ENCODE results near the gene MACROH2A1.

The MACROH2A1 gene

DNA sequence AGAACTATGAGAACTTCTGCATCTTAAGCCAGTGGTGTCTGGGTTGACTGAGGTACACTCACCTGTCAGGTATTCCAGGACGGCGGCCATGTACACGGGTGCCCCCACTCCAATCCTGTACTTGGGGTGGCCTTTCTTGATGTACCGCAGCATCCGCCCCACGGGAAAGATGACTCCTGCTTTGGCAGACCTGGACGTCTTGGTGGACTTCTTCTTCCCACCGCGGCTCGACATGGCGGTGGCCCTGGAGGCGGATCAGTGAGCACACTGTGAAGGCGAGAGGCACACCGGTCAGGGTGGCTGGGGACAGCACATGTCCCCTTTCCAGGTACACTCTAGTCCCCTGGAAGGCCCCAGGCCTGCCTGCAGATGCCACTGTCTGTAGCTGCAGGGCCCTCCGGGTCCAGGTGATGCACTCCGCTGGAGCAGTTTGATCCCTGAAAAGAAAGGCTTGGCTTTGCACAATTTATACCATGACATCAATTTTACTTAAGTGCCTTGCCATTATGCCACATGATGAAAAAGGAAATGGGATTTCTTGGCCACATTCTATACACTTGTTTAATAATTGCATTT lies 10.1 kb downstream of the MACROH2A1 start:
- Histone ChIP-seq H3K27ac (ENCODE audit: insufficient read depth, low read depth, low read length, poor library complexity, severe bottlenecking) (no peak overlapping the region), H3K27me3 (ENCODE audit: control insufficient read depth, insufficient read depth, low read length, poor library complexity, severe bottlenecking) (no peaks in the 10 kb centered on the region), H3K4me3 (ENCODE audit: insufficient read depth, low read depth, low read length) (no peak overlapping the region), H3K4me1 (ENCODE audit: control insufficient read depth, insufficient read depth, low read length) (peaks cover 5% of the 10 kb centered on the region), H3K36me3 (ENCODE audit: control insufficient read depth, insufficient read depth, low read length) (peaks cover 12% of the 10 kb centered on the region), H3K9me3 (ENCODE audit: control insufficient read depth, low read length) (no peaks in the 10 kb centered on the region)
- 95 to 97% methylated on average over 16 of the region's 16 CpGs for WGBS, 2 experiments

DNA sequence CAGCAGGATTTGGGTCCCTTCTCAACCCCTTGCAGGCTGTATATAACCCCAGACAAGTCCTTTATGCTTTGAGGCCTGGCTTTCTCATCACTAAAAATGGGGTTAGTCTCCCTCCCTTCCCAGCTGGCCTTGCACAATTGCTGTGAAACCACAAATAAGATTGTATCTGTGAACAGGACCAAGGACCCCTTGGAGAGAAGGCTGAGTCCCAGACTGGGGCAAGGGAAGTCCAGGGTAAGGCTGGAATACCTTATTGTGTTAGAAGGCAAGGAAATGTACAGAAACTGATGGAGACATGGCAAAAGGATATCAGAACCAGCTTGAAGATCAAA lies 11.4 kb downstream of the MACROH2A1 start:
- Histone ChIP-seq H3K36me3 (ENCODE audit: control insufficient read depth, insufficient read depth, low read length) (peaks cover 13% of the 10 kb centered on the region), H3K27ac (ENCODE audit: insufficient read depth, low read depth, low read length, poor library complexity, severe bottlenecking) (no peak overlapping the region), H3K27me3 (ENCODE audit: control insufficient read depth, insufficient read depth, low read length, poor library complexity, severe bottlenecking) (no peaks in the 10 kb centered on the region)

DNA sequence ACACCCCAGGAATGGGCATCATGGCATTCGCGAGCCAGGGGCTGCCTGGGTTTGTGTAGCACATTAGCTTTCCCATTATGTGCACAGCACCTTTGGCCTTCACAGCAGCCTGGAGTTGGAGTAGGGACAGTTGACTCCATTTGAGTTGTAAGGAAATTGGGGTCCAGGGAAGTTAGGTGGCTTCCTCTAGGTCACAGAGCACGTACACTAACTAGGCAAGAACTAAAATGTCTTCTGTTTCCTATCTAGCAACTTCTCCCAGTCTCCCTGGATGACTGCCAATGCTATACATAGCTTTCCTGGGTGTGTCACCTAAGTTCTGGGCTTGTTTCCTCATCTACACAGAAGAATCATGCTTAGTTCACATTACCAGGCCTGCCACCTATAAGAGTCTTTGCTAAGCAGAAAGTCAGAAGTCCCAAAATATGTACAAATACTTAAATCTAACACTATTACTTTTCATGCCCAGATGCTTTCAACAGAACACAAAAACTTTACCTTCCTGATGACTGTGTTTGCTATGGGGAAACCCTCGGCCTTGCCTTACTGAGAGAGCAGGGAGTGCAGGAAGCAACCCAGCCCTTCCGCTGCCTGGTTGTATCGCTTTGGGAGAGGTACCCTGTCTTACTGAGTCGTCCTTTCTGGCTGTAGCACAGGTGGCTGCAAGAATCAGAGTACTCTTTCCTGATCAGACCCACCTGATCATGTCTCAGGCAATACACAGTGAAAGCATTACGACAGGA lies 12.0 kb downstream of the MACROH2A1 start:
- WGBS, 2 experiments = 94 to 97% methylated on average over 8 of the region's 8 CpGs
- Histone ChIP-seq H3K27ac (ENCODE audit: insufficient read depth, low read depth, low read length, poor library complexity, severe bottlenecking) (no peak overlapping the region), H3K4me3 (ENCODE audit: insufficient read depth, low read depth, low read length) (no peak overlapping the region), H3K27me3 (ENCODE audit: control insufficient read depth, insufficient read depth, low read length, poor library complexity, severe bottlenecking) (no peaks in the 10 kb centered on the region), H3K36me3 (ENCODE audit: control insufficient read depth, insufficient read depth, low read length) (peaks cover 13% of the 10 kb centered on the region), H3K4me1 (ENCODE audit: control insufficient read depth, insufficient read depth, low read length) (peaks cover 5% of the 10 kb centered on the region), H3K9me3 (ENCODE audit: control insufficient read depth, low read length) (no peaks in the 10 kb centered on the region)

More for the DNA sequence above, 11.4 kb downstream of the MACROH2A1 start:
- no peaks in the 10 kb centered on the region for H3K9me3 ChIP-seq (ENCODE audit: control insufficient read depth, low read length)
- no peak overlapping the region for H3K4me3 ChIP-seq (ENCODE audit: insufficient read depth, low read depth, low read length)
- H3K4me1 ChIP-seq (ENCODE audit: control insufficient read depth, insufficient read depth, low read length) = peaks cover 5% of the 10 kb centered on the region

DNA sequence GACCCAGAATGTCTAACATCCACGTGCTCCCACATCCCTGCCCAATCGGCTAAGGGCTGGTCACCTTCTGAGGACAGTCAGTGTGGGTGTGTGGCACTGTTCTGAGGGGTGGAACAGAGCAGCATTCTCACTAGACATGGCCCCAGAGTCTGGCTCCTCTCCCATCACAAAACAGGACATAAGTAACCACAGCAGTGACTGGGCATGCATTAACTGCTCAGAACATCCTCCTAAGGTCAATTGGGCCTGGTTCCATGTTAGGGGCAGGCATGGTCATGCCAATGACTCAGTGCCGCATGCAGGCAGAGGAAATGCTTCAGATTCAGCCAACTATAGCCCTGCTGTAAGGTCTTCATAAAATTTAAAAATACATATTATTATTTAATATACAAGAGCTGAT lies 12.9 kb downstream of the MACROH2A1 start:
- Histone ChIP-seq H3K4me1 (ENCODE audit: control insufficient read depth, insufficient read depth, low read length) (no peaks in the 10 kb centered on the region), H3K27ac (ENCODE audit: insufficient read depth, low read depth, low read length, poor library complexity, severe bottlenecking) (no peak overlapping the region), H3K27me3 (ENCODE audit: control insufficient read depth, insufficient read depth, low read length, poor library complexity, severe bottlenecking) (no peaks in the 10 kb centered on the region), H3K36me3 (ENCODE audit: control insufficient read depth, insufficient read depth, low read length) (peaks cover 13% of the 10 kb centered on the region), H3K4me3 (ENCODE audit: insufficient read depth, low read depth, low read length) (no peak overlapping the region), H3K9me3 (ENCODE audit: control insufficient read depth, low read length) (no peaks in the 10 kb centered on the region)
- 98 to 100% methylated on average over 3 of the region's 3 CpGs for WGBS, 2 experiments

DNA sequence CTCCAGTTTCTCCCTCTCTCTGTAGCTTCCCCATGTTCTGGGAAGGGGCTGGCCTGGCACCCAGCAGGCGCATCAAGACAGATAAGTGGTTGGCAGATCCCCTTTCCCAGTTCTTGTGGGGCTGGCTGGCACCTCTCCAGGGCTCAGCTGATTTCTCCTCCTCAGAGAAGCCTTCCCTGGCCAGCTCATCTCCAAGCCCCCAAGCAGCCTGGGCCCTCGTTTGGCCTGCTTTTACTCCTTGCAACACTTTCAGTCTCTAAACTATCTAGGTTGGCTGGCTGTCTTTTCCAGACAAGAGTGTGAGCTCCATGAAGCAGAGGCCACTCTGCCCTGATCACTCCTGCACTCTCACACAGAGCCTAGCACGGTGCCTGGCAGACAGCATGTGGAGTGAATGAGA lies 13.5 kb downstream of the MACROH2A1 start:
- Histone ChIP-seq H3K27ac (ENCODE audit: insufficient read depth, low read depth, low read length, poor library complexity, severe bottlenecking) (no peak overlapping the region), H3K36me3 (ENCODE audit: control insufficient read depth, insufficient read depth, low read length) (peaks cover 13% of the 10 kb centered on the region)

DNA sequence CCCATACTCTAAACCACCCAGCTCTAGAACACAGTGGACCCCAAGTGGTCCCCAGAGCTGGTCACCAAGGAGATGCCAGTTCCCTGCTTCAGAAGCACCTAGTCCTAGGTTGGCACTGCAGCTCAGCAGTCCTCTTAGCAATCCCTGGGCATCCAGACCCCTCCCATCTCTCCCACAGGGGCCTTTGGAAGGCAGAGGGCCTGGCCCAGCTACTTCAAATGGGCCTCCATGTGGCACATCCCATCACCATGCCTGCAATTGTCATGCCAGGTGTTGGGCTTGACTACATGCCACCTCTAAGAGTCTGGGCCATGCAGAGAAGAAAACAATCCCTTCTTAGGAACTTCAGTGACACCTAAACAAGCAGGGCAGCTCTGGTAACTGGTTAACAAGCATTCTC lies 14.1 kb downstream of the MACROH2A1 start:
- Histone ChIP-seq H3K9me3 (ENCODE audit: control insufficient read depth, low read length) (no peaks in the 10 kb centered on the region), H3K27ac (ENCODE audit: insufficient read depth, low read depth, low read length, poor library complexity, severe bottlenecking) (no peak overlapping the region), H3K4me1 (ENCODE audit: control insufficient read depth, insufficient read depth, low read length) (no peaks in the 10 kb centered on the region), H3K4me3 (ENCODE audit: insufficient read depth, low read depth, low read length) (no peak overlapping the region), H3K27me3 (ENCODE audit: control insufficient read depth, insufficient read depth, low read length, poor library complexity, severe bottlenecking) (no peaks in the 10 kb centered on the region), H3K36me3 (ENCODE audit: control insufficient read depth, insufficient read depth, low read length) (peaks cover 19% of the 10 kb centered on the region)

More for the DNA sequence above, 13.5 kb downstream of the MACROH2A1 start:
- H3K4me1 ChIP-seq (ENCODE audit: control insufficient read depth, insufficient read depth, low read length) = no peaks in the 10 kb centered on the region
- WGBS, 2 experiments = 89 to 95% methylated on average over 3 of the region's 3 CpGs
- H3K27me3 ChIP-seq (ENCODE audit: control insufficient read depth, insufficient read depth, low read length, poor library complexity, severe bottlenecking) = no peaks in the 10 kb centered on the region
- H3K9me3 ChIP-seq (ENCODE audit: control insufficient read depth, low read length) = no peaks in the 10 kb centered on the region
- H3K4me3 ChIP-seq (ENCODE audit: insufficient read depth, low read depth, low read length) = no peak overlapping the region

DNA sequence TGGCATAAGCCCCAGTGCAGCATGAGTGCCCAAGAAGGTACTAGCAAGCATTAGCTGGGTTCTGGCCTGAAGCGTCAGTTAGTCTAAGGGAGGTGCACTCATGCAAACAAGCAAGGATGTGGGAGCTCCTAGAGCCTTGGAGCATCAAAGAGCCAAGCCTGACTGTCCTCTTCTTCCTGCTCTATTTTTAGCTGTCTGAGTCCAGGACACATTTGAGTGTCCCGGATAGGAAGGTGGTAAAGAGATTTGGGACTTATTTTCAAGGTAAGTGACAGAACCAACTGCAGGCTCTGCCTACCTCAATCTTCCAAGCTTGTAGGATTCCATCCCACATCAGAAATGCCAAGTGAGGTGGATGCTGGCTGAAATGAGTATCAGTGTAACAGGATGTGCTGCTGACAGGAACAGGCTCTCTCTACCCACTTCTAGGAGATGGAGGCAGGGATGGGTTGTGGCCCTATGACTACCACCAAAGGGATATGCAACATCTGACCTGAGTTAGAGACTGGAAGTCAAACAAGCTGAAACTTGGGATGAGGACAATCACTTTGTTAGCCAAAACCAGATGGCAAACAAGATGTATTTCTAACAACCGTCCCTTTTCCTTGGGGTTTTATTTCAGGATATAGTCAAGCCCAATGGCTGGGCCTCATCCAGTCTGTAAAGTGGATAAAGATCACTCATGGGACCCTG lies 15.1 kb downstream of the MACROH2A1 start:
- H3K4me1 ChIP-seq (ENCODE audit: control insufficient read depth, insufficient read depth, low read length) = no peaks in the 10 kb centered on the region
- no peak overlapping the region for H3K27ac ChIP-seq (ENCODE audit: insufficient read depth, low read depth, low read length, poor library complexity, severe bottlenecking)
- H3K9me3 ChIP-seq (ENCODE audit: control insufficient read depth, low read length) = no peaks in the 10 kb centered on the region
- H3K36me3 ChIP-seq (ENCODE audit: control insufficient read depth, insufficient read depth, low read length) = peaks cover 23% of the 10 kb centered on the region
- 93 to 97% methylated on average over 3 of the region's 3 CpGs for WGBS, 2 experiments
- H3K27me3 ChIP-seq (ENCODE audit: control insufficient read depth, insufficient read depth, low read length, poor library complexity, severe bottlenecking) = no peaks in the 10 kb centered on the region
- H3K4me3 ChIP-seq (ENCODE audit: insufficient read depth, low read depth, low read length) = no peak overlapping the region

DNA sequence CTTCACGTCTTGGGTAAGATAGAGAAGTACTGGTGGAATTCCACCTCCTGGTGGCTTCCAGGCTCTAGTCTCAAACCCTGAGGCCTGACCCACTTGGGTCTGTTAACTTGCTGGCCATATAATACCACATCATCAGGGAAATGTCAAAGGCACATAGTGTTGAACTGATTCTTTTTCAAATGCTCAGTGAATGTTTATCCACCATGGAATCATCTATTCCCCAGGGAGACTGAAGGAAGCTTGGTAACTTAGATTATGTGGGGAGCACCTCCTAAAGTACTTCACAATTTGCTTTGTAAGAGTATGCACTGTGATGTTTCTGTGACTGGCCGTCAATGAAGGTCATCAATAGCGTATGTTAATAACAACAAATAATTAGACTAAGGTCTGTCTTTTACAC lies 16.1 kb downstream of the MACROH2A1 start:
- no peak overlapping the region for H3K27ac ChIP-seq (ENCODE audit: insufficient read depth, low read depth, low read length, poor library complexity, severe bottlenecking)
- no peaks in the 10 kb centered on the region for H3K4me1 ChIP-seq (ENCODE audit: control insufficient read depth, insufficient read depth, low read length)
- H3K27me3 ChIP-seq (ENCODE audit: control insufficient read depth, insufficient read depth, low read length, poor library complexity, severe bottlenecking) = no peaks in the 10 kb centered on the region
- H3K36me3 ChIP-seq (ENCODE audit: control insufficient read depth, insufficient read depth, low read length) = peaks cover 31% of the 10 kb centered on the region
- 97 to 100% methylated on average over 1 to 3 of the region's 3 CpGs for WGBS, 2 experiments
- no peak overlapping the region for H3K4me3 ChIP-seq (ENCODE audit: insufficient read depth, low read depth, low read length)
- H3K9me3 ChIP-seq (ENCODE audit: control insufficient read depth, low read length) = no peaks in the 10 kb centered on the region

DNA sequence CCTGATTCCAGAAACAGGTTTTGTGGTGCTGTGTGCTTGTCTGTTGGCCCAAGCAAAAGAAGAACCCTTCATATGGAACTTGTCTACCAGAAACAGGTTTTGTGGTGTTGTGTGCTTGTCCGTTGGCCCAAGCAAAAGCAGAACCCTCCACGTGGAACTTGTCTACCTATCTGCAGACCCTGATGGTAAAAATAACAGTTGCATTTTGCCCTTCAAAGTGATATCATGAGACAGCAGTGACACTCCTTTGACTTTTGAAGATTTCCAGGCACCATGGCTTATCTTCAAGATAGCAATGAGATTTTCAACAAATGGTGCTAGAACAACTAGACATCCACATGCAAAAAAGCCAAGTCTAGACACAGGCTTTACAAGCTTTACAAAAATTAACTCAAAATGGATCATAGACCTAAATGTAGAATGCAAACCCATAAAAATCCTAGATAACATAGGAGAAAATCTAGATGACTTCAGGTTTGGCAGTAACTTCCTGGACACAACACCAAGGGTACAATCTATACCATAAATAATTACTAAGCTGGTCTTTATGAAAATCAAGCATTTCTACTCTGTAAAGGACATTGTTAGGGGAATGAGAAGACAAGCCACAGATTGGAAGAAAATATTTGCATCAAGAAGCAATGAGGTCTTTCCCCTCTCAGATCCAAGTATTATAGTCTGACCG lies 16.8 kb downstream of the MACROH2A1 start:
- Histone ChIP-seq H3K27ac (ENCODE audit: insufficient read depth, low read depth, low read length, poor library complexity, severe bottlenecking) (no peak overlapping the region), H3K36me3 (ENCODE audit: control insufficient read depth, insufficient read depth, low read length) (peaks cover 38% of the 10 kb centered on the region), H3K27me3 (ENCODE audit: control insufficient read depth, insufficient read depth, low read length, poor library complexity, severe bottlenecking) (no peaks in the 10 kb centered on the region), H3K9me3 (ENCODE audit: control insufficient read depth, low read length) (no peaks in the 10 kb centered on the region), H3K4me3 (ENCODE audit: insufficient read depth, low read depth, low read length) (no peak overlapping the region), H3K4me1 (ENCODE audit: control insufficient read depth, insufficient read depth, low read length) (no peaks in the 10 kb centered on the region)
- 92 to 93% methylated on average over 3 of the region's 3 CpGs for WGBS, 2 experiments

DNA sequence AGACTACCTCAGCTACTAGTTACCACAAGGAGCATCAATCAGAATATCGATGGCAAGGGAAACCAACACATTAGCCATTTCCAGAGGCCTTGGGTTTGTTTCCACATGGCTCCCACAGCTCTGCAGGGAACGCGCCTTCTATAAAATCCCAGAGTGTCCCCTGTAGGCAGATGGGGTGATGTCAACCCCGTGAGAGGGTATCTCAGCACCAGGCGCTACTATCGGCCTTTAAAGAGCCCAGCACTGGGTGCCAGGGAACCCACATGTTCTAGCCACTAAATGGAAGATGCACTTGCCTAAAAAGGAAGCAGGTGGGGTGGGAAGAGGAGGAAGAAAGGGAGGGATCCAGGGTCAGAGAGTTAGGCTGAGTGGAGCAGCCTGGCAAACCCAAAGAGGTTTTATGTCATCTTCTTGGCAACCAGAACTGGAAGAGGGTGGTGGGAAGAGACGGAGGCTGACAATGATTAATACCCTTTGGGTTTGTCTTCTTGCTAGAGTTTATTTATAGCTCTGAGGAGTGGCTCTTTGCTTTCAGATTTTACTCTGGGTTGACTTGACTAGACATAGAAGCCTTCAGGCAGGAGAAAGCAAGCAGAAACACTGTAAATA lies 19.9 kb downstream of the MACROH2A1 start:
- no peaks in the 10 kb centered on the region for H3K27me3 ChIP-seq (ENCODE audit: control insufficient read depth, insufficient read depth, low read length, poor library complexity, severe bottlenecking)
- H3K4me3 ChIP-seq (ENCODE audit: insufficient read depth, low read depth, low read length) = no peak overlapping the region
- no peak overlapping the region for H3K27ac ChIP-seq (ENCODE audit: insufficient read depth, low read depth, low read length, poor library complexity, severe bottlenecking)
- peaks cover 32% of the 10 kb centered on the region for H3K36me3 ChIP-seq (ENCODE audit: control insufficient read depth, insufficient read depth, low read length)
- WGBS, 2 experiments = 94 to 97% methylated on average over 7 of the region's 7 CpGs
- no peaks in the 10 kb centered on the region for H3K4me1 ChIP-seq (ENCODE audit: control insufficient read depth, insufficient read depth, low read length)
- no peaks in the 10 kb centered on the region for H3K9me3 ChIP-seq (ENCODE audit: control insufficient read depth, low read length)
